K562 (cell line): ENCODE results near the gene ZSCAN26. TPM values are rescaled to one million over a fixed set of nuclear protein-coding genes. Genes with fewer than 3 reads are reported as not detected.

Experiments
- FOSL1 ChIP-seq: fragments of 200-800 bp; sonication (Bioruptor generic); conservative IDR thresholded peaks from 2 replicates; pipeline ENCODE4 v1.6.1; 2016; ENCODE audit warnings: missing genetic modification characterization, missing compliant biosample characterization
- NCOA1 ChIP-seq: fragments of 450-650 bp; IDR thresholded peaks from 2 replicates; pipeline ENCODE4 v1.6.1; 2016; ENCODE audit warnings: low read depth
- PML ChIP-seq: IDR thresholded peaks from 2 replicates; pipeline ENCODE4 v1.6.1; 2012; ENCODE audit warnings: low read length, inconsistent platforms
- RBBP5 ChIP-seq: fragments of 200-600 bp; sonication (generic); IDR thresholded peaks from 2 replicates; pipeline ENCODE4 v1.6.1; 2012; ENCODE audit warnings: borderline replicate concordance, mild to moderate bottlenecking, low read length, control low read depth, inconsistent platforms; ENCODE audit not compliant: insufficient read depth, poor library complexity, severe bottlenecking
- ZNF589 ChIP-seq: fragments of 200-800 bp; sonication (Bioruptor generic); IDR thresholded peaks from 2 replicates; pipeline ENCODE4 v1.6.1; 2016; ENCODE audit warnings: low read depth, missing genetic modification characterization, missing compliant biosample characterization
- polyA plus RNA-seq, 8 experiments: library from polyadenylated mRNA; depleted of rRNA in 4 of 8; stranded (reverse) in 5 of 8; unstranded in 3 of 8; fragments of >200 nt; fragmentation: Nextera tagmentation in 2 of 8; fragmentation: Illumina TruSeq in 1 of 8; extraction: Ambion mirVana in 2 of 8; extraction: Trizol in 1 of 8; gene quantifications; 2 replicates each; pipeline versions ENCODE4 v1.2.1 to v1.2.3, GENCODE V29; 2011 to 2014; ENCODE audit warnings: inconsistent platforms in 1 of 8, missing spikeins in 1 of 8
- total RNA-seq, 7 experiments: library from RNA; depleted of rRNA in 6 of 7; stranded (reverse); fragments of >200 nt in 6 of 7; fragmentation: Illumina TruSeq in 2 of 7; extraction: Trizol in 2 of 7; gene quantifications; 2 replicates each; pipeline versions ENCODE4 v1.2.1 to v1.2.3, GENCODE V29; 2011 to 2021; ENCODE audit warnings: low replicate concordance in 1 of 7
- TF ChIP-seq, protein P1 (sequence below): sonication (generic); formaldehyde crosslinking; IDR thresholded peaks from 2 replicates; pipeline ENCODE4 v1.8.0; 2023; ENCODE audit warnings: mild to moderate bottlenecking, missing genetic modification reagents
- TF ChIP-seq, protein P2 (sequence below): fragments of 450-650 bp; IDR thresholded peaks from one replicate; pipeline ENCODE4 v1.6.1; 2018; ENCODE audit warnings: mild to moderate bottlenecking, moderate library complexity; ENCODE audit not compliant: partially characterized antibody
- TF ChIP-seq, protein P3 (sequence below): sonication (generic); formaldehyde crosslinking; IDR thresholded peaks from 2 replicates; pipeline ENCODE4 v1.8.0; 2022; ENCODE audit warnings: mild to moderate bottlenecking, missing genetic modification reagents
- TF ChIP-seq, protein P4 (sequence below): sonication (generic); formaldehyde crosslinking; IDR thresholded peaks from 2 replicates; pipeline ENCODE4 v1.8.0; 2022; ENCODE audit warnings: missing genetic modification reagents, mild to moderate bottlenecking, moderate library complexity, borderline replicate concordance
- TF ChIP-seq, protein P5 (sequence below), 2 experiments: fragments of 150-350 bp in 1 of 2; IDR thresholded peaks; 2 replicates each; pipeline ENCODE4 v1.6.1; 2012 to 2016; ENCODE audit warnings: low read depth in 2 of 2, low read length in 2 of 2, mild to moderate bottlenecking in 1 of 2, moderate library complexity in 1 of 2

ZSCAN26 gene
- total and polyA plus RNA-seq, 9 of the 15 experiments (the other 6 are each of a cell fraction or from before 2014, with no cell fraction given), result 5.9 to 14.2 (median 10.5) TPM

DNA sequence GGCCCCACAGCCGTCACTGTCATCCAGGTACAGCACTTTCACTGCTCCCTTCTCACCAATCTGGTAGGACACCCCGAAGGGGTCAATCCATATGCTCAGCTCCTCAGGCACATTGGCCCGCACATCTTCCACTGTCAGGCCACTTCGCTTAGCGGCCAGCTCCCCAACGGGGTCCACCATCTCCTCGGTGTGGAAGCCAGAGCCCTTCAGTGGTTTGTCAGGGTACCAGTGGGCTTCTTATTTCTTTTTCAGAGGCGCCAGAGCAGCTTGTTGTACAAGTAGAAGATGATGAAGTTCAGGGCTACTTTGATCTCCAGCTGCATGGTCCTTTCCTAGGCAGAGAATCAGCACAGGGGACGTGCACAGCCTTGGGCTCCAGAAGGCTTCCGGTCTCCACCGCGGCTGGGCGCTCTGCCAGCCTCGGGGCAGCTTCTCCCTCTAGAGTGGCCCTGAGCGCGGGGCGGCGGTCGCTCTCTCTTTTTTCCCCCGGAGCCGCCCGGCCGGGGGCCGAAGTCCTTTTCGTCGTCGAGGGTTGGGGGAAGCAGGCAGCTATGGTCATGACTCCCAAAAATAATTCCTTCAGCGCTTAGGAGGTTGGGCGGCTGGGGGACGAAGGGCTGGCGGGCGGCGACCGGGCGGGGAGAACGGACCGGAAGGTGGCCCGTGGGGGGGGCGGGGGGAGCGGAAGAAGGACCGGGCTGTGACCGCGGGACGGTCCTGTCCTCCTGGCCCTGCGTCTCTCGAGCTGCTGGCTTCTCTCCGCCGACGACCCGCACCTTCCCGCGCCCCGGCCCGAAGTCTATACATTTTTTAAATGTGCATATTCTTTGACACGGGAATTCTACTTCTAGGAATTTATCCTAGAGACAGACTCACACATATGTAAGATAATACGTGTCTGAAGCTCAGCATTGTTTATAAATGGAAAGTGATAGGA lies 48.4 kb upstream of the ZSCAN26 start (continued):
- TF ChIP-seq, protein P1, sequence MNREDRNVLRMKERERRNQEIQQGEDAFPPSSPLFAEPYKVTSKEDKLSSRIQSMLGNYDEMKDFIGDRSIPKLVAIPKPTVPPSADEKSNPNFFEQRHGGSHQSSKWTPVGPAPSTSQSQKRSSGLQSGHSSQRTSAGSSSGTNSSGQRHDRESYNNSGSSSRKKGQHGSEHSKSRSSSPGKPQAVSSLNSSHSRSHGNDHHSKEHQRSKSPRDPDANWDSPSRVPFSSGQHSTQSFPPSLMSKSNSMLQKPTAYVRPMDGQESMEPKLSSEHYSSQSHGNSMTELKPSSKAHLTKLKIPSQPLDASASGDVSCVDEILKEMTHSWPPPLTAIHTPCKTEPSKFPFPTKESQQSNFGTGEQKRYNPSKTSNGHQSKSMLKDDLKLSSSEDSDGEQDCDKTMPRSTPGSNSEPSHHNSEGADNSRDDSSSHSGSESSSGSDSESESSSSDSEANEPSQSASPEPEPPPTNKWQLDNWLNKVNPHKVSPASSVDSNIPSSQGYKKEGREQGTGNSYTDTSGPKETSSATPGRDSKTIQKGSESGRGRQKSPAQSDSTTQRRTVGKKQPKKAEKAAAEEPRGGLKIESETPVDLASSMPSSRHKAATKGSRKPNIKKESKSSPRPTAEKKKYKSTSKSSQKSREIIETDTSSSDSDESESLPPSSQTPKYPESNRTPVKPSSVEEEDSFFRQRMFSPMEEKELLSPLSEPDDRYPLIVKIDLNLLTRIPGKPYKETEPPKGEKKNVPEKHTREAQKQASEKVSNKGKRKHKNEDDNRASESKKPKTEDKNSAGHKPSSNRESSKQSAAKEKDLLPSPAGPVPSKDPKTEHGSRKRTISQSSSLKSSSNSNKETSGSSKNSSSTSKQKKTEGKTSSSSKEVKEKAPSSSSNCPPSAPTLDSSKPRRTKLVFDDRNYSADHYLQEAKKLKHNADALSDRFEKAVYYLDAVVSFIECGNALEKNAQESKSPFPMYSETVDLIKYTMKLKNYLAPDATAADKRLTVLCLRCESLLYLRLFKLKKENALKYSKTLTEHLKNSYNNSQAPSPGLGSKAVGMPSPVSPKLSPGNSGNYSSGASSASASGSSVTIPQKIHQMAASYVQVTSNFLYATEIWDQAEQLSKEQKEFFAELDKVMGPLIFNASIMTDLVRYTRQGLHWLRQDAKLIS (CRISPR knock-in tag), result no peak
- TF ChIP-seq ZNF589 (CRISPR knock-in tag) (no peak), NCOA1 (peak; percentile 63; the same call in 1 of the 2 replicates), RBBP5 (peak; percentile 61), FOSL1 (tag) (peak; percentile 40), PML (peak; percentile 75; the same call in 1 of the 2 replicates)
- TF ChIP-seq, protein P2, sequence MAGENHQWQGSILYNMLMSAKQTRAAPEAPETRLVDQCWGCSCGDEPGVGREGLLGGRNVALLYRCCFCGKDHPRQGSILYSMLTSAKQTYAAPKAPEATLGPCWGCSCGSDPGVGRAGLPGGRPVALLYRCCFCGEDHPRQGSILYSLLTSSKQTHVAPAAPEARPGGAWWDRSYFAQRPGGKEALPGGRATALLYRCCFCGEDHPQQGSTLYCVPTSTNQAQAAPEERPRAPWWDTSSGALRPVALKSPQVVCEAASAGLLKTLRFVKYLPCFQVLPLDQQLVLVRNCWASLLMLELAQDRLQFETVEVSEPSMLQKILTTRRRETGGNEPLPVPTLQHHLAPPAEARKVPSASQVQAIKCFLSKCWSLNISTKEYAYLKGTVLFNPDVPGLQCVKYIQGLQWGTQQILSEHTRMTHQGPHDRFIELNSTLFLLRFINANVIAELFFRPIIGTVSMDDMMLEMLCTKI, result no peak
- TF ChIP-seq, protein P3, sequence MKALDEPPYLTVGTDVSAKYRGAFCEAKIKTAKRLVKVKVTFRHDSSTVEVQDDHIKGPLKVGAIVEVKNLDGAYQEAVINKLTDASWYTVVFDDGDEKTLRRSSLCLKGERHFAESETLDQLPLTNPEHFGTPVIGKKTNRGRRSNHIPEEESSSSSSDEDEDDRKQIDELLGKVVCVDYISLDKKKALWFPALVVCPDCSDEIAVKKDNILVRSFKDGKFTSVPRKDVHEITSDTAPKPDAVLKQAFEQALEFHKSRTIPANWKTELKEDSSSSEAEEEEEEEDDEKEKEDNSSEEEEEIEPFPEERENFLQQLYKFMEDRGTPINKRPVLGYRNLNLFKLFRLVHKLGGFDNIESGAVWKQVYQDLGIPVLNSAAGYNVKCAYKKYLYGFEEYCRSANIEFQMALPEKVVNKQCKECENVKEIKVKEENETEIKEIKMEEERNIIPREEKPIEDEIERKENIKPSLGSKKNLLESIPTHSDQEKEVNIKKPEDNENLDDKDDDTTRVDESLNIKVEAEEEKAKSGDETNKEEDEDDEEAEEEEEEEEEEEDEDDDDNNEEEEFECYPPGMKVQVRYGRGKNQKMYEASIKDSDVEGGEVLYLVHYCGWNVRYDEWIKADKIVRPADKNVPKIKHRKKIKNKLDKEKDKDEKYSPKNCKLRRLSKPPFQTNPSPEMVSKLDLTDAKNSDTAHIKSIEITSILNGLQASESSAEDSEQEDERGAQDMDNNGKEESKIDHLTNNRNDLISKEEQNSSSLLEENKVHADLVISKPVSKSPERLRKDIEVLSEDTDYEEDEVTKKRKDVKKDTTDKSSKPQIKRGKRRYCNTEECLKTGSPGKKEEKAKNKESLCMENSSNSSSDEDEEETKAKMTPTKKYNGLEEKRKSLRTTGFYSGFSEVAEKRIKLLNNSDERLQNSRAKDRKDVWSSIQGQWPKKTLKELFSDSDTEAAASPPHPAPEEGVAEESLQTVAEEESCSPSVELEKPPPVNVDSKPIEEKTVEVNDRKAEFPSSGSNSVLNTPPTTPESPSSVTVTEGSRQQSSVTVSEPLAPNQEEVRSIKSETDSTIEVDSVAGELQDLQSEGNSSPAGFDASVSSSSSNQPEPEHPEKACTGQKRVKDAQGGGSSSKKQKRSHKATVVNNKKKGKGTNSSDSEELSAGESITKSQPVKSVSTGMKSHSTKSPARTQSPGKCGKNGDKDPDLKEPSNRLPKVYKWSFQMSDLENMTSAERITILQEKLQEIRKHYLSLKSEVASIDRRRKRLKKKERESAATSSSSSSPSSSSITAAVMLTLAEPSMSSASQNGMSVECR, result peak; percentile 68; the same call in 1 of the 2 replicates
- TF ChIP-seq, protein P4, sequence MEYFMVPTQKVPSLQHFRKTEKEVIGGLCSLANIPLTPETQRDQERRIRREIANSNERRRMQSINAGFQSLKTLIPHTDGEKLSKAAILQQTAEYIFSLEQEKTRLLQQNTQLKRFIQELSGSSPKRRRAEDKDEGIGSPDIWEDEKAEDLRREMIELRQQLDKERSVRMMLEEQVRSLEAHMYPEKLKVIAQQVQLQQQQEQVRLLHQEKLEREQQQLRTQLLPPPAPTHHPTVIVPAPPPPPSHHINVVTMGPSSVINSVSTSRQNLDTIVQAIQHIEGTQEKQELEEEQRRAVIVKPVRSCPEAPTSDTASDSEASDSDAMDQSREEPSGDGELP (CRISPR knock-in tag), result peak; percentile 67; the same call in 1 of the 2 replicates
- TF ChIP-seq, protein P5, sequence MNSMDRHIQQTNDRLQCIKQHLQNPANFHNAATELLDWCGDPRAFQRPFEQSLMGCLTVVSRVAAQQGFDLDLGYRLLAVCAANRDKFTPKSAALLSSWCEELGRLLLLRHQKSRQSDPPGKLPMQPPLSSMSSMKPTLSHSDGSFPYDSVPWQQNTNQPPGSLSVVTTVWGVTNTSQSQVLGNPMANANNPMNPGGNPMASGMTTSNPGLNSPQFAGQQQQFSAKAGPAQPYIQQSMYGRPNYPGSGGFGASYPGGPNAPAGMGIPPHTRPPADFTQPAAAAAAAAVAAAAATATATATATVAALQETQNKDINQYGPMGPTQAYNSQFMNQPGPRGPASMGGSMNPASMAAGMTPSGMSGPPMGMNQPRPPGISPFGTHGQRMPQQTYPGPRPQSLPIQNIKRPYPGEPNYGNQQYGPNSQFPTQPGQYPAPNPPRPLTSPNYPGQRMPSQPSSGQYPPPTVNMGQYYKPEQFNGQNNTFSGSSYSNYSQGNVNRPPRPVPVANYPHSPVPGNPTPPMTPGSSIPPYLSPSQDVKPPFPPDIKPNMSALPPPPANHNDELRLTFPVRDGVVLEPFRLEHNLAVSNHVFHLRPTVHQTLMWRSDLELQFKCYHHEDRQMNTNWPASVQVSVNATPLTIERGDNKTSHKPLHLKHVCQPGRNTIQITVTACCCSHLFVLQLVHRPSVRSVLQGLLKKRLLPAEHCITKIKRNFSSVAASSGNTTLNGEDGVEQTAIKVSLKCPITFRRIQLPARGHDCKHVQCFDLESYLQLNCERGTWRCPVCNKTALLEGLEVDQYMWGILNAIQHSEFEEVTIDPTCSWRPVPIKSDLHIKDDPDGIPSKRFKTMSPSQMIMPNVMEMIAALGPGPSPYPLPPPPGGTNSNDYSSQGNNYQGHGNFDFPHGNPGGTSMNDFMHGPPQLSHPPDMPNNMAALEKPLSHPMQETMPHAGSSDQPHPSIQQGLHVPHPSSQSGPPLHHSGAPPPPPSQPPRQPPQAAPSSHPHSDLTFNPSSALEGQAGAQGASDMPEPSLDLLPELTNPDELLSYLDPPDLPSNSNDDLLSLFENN (IDR thresholded peaks at IDR 0.05; ENCODE audit: low read depth in 2 of 2, low read length in 2 of 2), result no peak
